Measurements from ENCODE around the gene TBC1D22A.
"Not testable (repeated sequence)": the region's sequence is repeated elsewhere in the genome, so short reads cannot be mapped to it uniquely, and the experiment has no call there.

The TBC1D22A gene

GRCh38 chr22:46978668-46979067 is 216.2 kb downstream of the TBC1D22A start:
- DNase-seq: not testable (repeated sequence)

- no peak for DNase-seq
These were observed 217.1 kb downstream of the TBC1D22A start for GRCh38 chr22:46979506-46979905.

GRCh38 chr22:46980392-46980791 is 217.9 kb downstream of the TBC1D22A start:
- DNase-seq: no peak

- no peak for DNase-seq
These were observed 220.2 kb downstream of the TBC1D22A start for GRCh38 chr22:46982635-46983034.

GRCh38 chr22:46983046-46983445 is 220.6 kb downstream of the TBC1D22A start:
- no peak for DNase-seq

- peak; percentile 66 to 83 for DNase-seq
These were observed 222.5 kb downstream of the TBC1D22A start for GRCh38 chr22:46984751-46985506.

GRCh38 chr22:46985507-46985882 is 223.0 kb downstream of the TBC1D22A start:
- peak in 1 of 2 experiments; percentile 24 for DNase-seq

GRCh38 chr22:46986788-46987187 is 224.3 kb downstream of the TBC1D22A start:
- no peak for DNase-seq

- DNase-seq: no peak
These were observed 228.6 kb downstream of the TBC1D22A start for GRCh38 chr22:46990937-46991550.

- no peak for DNase-seq
These were observed 229.2 kb downstream of the TBC1D22A start for GRCh38 chr22:46991666-46992065.

- no peak for DNase-seq
These were observed 229.8 kb downstream of the TBC1D22A start for GRCh38 chr22:46992121-46992731.

- peak in 1 of 2 experiments; percentile 39 for DNase-seq
These were observed 231.2 kb downstream of the TBC1D22A start for GRCh38 chr22:46993633-46994032.

- DNase-seq: no peak
These were observed 231.8 kb downstream of the TBC1D22A start for GRCh38 chr22:46994265-46994664.

- no peak for DNase-seq
These were observed 232.5 kb downstream of the TBC1D22A start for GRCh38 chr22:46994983-46995382.

- DNase-seq: no peak
These were observed 233.3 kb downstream of the TBC1D22A start for GRCh38 chr22:46995501-46996360.

GRCh38 chr22:46996595-46997310 is 234.3 kb downstream of the TBC1D22A start:
- no peak for DNase-seq

GRCh38 chr22:46997311-46997970 is 235.0 kb downstream of the TBC1D22A start:
- DNase-seq: no peak

- no peak for DNase-seq
These were observed 235.9 kb downstream of the TBC1D22A start for GRCh38 chr22:46998331-46998730.

GRCh38 chr22:47000256-47000655 is 237.8 kb downstream of the TBC1D22A start:
- no peak for DNase-seq

GRCh38 chr22:47000888-47001287 is 238.4 kb downstream of the TBC1D22A start:
- no peak for DNase-seq

GRCh38 chr22:47001288-47001687 is 238.8 kb downstream of the TBC1D22A start:
- no peak for DNase-seq

- no peak for DNase-seq
These were observed 240.2 kb downstream of the TBC1D22A start for GRCh38 chr22:47002692-47003091.

Data from NCI-H446 (cell line).